Uterus (tissue), 4 donors: ENCODE results near the gene DKKL1. TPM values are rescaled to one million over a fixed set of nuclear protein-coding genes. Genes with fewer than 3 reads are reported as not detected.
"Not testable (repeated sequence)": the region's sequence is repeated elsewhere in the genome, so short reads cannot be mapped to it uniquely, and the experiment has no call there.

Experiments used
- DNase-seq, 2 donors: peaks; one replicate each; pipeline ENCODE4 v3.0.0-alpha.2; 2019 to 2020
- H3K27ac ChIP-seq, 2 donors: fragments of 200-600 bp; sonication (generic); 1 replicate in 1 of 2; 2 replicates in 1 of 2; pipeline ENCODE4 v1.5.1; 2016 to 2018
- H3K27me3 ChIP-seq, 2 donors: fragments of 200-600 bp; sonication (generic); one replicate each; pipeline ENCODE4 v1.5.1; 2018 to 2019; ENCODE audit warnings: control low read depth in 1 of 2
- H3K36me3 ChIP-seq, 2 donors: fragments of 200-600 bp; sonication (generic); one replicate each; pipeline ENCODE4 v1.5.1; 2019; ENCODE audit warnings: control low read depth in 1 of 2
- H3K4me1 ChIP-seq, 2 donors: fragments of 200-600 bp; sonication (generic); one replicate each; pipeline ENCODE4 v1.5.1; 2018 to 2019; ENCODE audit warnings: control low read depth in 1 of 2
- H3K4me3 ChIP-seq, 2 donors: fragments of 200-600 bp; sonication (generic); 1 replicate in 1 of 2; 2 replicates in 1 of 2; pipeline ENCODE4 v1.5.1; 2018 to 2019; ENCODE audit warnings: mild to moderate bottlenecking in 1 of 2
- H3K9me3 ChIP-seq, 2 donors: fragments of 200-600 bp; sonication (generic); one replicate each; pipeline ENCODE4 v1.5.1; 2019; ENCODE audit warnings: control low read depth in 1 of 2
- POLR2A ChIP-seq, 2 donors: fragments of 450-650 bp; IDR thresholded peaks; one replicate each; pipeline ENCODE4 v1.6.1; 2016; ENCODE audit warnings: antibody characterized with exemption in 2 of 2, mild to moderate bottlenecking in 1 of 2, moderate library complexity in 1 of 2
- intact Hi-C: fragments of 100-400 bp; cut with DNase I; formaldehyde crosslinking; loops from one replicate; pipeline ENCODE4 v1.15.1; 2023; ENCODE audit warnings: low total_unique reads
- total RNA-seq, 4 donors: library from RNA; depleted of rRNA in 3 of 4; stranded (reverse); fragments of >200 nt in 3 of 4; gene quantifications; one replicate each; pipeline versions ENCODE4 v1.1.0 to v1.2.4, GENCODE V29; 2014 to 2023
- TF ChIP-seq, protein P1 (sequence below), 4 experiments: fragments of 200-600 bp in 2 of 4; fragments of 450-650 bp in 2 of 4; sonication (generic) in 2 of 4; IDR thresholded peaks; one replicate each; pipeline ENCODE4 v1.5.1; 2016 to 2019; ENCODE audit warnings: antibody characterized with exemption in 4 of 4, mild to moderate bottlenecking in 2 of 4, moderate library complexity in 1 of 4
- donor health status: DM: yes; HTN: yes; CAD: no.

DKKL1 gene
- 1 to 10 TPM in 1 of 4 donors, not detected in 3; 1.3 TPM for total RNA-seq

DNA sequence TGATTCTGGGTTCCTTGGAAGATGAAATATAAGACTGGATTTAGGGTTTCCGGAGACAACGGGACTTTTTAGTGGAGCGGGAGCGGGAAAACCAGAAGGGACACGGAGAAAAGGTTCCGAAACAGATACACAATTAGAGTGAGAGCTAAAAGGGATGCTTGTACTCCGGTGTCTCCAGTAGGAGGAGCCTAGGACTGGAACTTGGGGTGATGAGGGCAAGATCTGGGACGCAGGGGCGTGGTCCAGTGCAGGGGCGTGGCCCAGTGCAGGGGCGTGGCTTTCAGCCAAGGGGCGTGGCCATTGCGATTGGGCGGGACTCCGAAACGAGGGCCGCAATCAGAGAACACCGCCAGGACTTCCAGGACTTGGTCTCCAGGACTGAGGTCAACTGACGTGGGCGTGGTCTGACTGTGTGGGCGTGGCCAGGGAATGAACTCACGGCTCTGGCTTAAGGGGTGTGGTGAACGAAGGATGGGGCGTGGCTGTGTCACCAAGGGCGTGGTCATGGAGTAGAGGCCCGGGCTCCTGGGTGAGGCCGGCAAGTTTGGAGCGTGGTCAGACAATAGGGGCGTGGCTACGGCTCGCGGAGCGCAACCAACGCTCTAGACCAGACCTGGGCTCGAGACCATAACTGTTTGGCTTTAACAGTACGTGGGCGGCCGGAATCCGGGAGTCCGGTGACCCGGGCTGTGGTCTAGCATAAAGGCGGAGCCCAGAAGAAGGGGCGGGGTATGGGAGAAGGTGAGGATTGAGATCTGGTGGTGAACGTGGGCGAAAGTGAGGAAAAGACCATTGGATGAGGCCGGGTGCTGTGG lies at the start of gene DKKL1:
TSS of gene DKKL1 (plus strand) at position 610 of the 815 bp plus-strand sequence. CDS start at position 732, 122 bp downstream.
- intact Hi-C loops = no loop called here
- peak within 1 kb of the TSS; percentile 74 to 96 for H3K4me3 ChIP-seq

DNA sequence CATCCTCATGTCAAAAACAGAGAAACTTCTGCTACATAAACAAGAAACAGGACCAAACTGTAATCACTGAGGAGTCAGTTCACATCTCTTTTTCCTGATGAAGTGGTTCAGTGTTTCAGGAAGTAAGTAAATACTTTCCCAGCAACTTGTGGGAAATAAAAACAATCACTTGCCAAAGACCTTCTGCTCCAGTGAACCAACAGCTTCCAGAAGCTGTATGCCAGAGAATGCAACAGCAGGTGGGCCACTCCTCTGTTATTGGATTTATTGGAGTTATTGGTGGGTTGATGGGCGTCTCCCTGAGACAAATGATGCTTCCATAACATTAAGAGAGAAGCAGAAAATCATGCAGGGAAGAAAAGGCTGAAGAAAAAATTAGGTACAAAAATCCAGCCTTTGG lies 48.6 kb upstream of the DKKL1 start:
- no peak overlapping the region for H3K27ac ChIP-seq
- no peak for TF ChIP-seq POLR2A (IDR thresholded peaks at IDR 0.05)
- TF ChIP-seq, protein P1, sequence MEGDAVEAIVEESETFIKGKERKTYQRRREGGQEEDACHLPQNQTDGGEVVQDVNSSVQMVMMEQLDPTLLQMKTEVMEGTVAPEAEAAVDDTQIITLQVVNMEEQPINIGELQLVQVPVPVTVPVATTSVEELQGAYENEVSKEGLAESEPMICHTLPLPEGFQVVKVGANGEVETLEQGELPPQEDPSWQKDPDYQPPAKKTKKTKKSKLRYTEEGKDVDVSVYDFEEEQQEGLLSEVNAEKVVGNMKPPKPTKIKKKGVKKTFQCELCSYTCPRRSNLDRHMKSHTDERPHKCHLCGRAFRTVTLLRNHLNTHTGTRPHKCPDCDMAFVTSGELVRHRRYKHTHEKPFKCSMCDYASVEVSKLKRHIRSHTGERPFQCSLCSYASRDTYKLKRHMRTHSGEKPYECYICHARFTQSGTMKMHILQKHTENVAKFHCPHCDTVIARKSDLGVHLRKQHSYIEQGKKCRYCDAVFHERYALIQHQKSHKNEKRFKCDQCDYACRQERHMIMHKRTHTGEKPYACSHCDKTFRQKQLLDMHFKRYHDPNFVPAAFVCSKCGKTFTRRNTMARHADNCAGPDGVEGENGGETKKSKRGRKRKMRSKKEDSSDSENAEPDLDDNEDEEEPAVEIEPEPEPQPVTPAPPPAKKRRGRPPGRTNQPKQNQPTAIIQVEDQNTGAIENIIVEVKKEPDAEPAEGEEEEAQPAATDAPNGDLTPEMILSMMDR (IDR thresholded peaks at IDR 0.05) = no peak
- H3K36me3 ChIP-seq = no peaks in the 10 kb centered on the region
- H3K4me3 ChIP-seq = no peak overlapping the region
- no peak for DNase-seq
- intact Hi-C loops = no loop called here
- H3K9me3 ChIP-seq = peaks cover 0 to 8% of the 10 kb centered on the region in 2 donors
- H3K27me3 ChIP-seq = no peaks in the 10 kb centered on the region
- no peaks in the 10 kb centered on the region for H3K4me1 ChIP-seq

More for the DNA sequence above, at the start of gene DKKL1:
- Histone ChIP-seq H3K36me3 (no peaks in the 10 kb centered on the region), H3K27ac (peak within 1 kb of the TSS; percentile 95 to 96), H3K27me3 (no peaks in the 10 kb centered on the region), H3K4me1 (no peaks in the 10 kb centered on the region), H3K9me3 (no peaks in the 10 kb centered on the region)
- TF ChIP-seq, protein P1 (IDR thresholded peaks at IDR 0.05) = peak; percentile 15 to 46 (median 35)
- TF ChIP-seq POLR2A (IDR thresholded peaks at IDR 0.05) = peak; percentile 79 to 85
- peak; percentile 100 for DNase-seq

DNA sequence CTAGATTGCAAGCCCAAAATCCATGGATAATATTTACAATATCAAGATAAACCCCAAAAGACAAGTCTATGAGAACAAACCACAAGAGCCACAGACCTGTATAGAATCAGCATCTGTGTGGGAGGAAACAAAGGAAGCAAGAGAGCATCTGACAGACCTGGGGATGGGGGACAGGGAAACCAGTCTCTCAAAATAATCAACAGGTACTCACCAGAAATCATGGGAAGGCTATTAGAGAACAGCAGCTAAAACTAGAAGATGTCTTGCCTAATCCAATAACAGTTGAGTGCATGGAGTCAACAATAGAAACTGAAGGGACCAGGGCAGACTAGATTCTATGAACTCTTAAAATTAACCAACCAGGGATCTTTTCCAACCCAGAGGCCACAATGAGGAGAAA lies 47.4 kb upstream of the DKKL1 start:
- intact Hi-C loops = no loop called here

DNA sequence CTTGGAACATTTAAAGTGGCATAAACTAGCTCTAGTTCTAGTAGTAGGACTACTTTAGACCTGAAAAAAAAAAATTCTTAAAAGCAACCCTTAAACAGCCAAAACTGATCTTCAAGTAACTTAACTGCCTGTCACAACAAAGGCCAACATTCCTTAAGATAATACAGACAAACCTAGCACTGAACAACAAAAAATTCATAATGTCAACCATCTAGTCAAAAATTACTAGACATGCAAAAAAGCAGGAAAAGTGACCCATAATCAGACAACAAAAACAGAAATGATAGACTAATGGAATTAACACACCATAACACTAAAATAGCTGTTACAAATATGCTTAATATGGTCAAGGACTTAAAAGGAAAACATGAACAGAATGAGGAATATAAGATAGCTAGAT lies 45.4 kb upstream of the DKKL1 start:
- TF ChIP-seq POLR2A (IDR thresholded peaks at IDR 0.05) = no peak
- Histone ChIP-seq H3K4me1 (no peaks in the 10 kb centered on the region), H3K36me3 (no peaks in the 10 kb centered on the region), H3K4me3 (no peak overlapping the region), H3K27ac (no peak overlapping the region), H3K27me3 (no peaks in the 10 kb centered on the region), H3K9me3 (peaks cover 0 to 18% of the 10 kb centered on the region in 2 donors)
- intact Hi-C loops = no loop called here
- DNase-seq = no peak

More for the DNA sequence above, 47.4 kb upstream of the DKKL1 start:
- no peak overlapping the region for H3K4me3 ChIP-seq
- TF ChIP-seq, protein P1 (IDR thresholded peaks at IDR 0.05) = no peak
- no peak for TF ChIP-seq POLR2A (IDR thresholded peaks at IDR 0.05)
- H3K9me3 ChIP-seq = peaks cover 0 to 17% of the 10 kb centered on the region in 2 donors
- no peaks in the 10 kb centered on the region for H3K27me3 ChIP-seq
- H3K36me3 ChIP-seq = no peaks in the 10 kb centered on the region
- no peaks in the 10 kb centered on the region for H3K4me1 ChIP-seq
- DNase-seq = no peak
- no peak overlapping the region for H3K27ac ChIP-seq

DNA sequence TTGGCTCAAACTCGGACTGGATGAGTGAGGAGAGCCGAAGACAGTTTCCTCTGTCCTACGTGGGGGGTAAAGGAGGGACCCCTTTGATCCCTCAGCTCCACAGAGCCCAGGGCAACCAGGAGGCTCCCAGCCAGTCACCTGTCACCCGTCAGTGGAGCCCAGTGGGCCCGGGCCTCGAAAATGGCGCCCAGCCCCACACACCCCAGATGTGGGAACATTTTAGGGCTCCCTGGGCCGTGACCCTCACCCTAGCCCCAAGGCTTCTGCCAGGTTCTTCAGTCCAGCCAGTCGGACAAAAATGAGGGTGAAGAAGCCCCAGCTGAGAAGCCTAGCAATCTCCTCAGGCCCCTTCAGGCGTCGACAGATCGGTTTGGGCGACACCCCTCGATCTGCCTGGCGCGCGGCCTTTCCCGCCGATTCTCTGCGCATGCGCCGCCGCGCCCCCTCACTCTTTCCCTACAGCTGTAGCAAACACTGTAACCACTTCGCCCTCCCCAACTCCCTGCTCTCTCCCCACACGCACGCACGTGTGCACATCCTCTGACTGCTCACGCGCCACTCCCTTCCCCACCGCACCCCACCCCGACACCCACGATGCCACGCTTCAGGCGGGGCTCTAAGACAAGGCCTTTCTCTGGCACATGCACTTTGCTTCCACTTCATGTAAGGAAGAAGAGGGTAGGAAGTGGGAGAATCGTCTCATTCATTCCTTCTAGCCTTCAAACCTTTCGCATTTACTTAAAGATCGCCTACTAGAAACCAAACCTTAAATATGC lies 38.7 kb upstream of the DKKL1 start, which contains the start of gene SLC6A16:
TSS of gene SLC6A16 (minus strand) at position 391 of the 776 bp plus-strand sequence. CDS start 13,844 bp downstream, outside the sequence.
- Histone ChIP-seq H3K27me3 (no peaks in the 10 kb centered on the region), H3K4me3 (no peak within 1 kb of the TSS), H3K4me1 (no peaks in the 10 kb centered on the region), H3K27ac (no peak within 1 kb of the TSS), H3K9me3 (peaks cover 0 to 11% of the 10 kb centered on the region in 2 donors), H3K36me3 (no peaks in the 10 kb centered on the region)
- DNase-seq = no peak
- intact Hi-C loops = no loop called here
- TF ChIP-seq POLR2A (IDR thresholded peaks at IDR 0.05) = no peak
- TF ChIP-seq, protein P1 (IDR thresholded peaks at IDR 0.05) = no peak

DNA sequence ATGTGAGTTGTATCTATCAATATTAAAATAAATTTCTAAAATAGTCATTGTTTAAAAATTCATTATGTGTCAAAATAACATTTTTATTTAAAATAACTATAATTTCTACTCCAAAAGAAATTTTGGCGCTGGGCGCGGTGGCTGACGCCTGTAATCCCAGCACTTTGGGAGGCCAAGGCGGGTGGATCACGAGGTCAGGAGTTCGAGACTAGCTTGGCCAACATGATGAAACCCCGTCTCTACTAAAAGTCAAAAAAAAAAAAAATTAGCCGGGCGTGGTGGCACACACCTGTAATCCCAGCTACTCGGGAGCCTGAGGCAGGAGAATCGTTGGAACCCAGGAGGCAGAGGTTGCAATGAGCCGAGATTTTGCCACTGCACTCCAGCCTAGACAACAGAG lies 37.9 kb upstream of the DKKL1 start:
- H3K36me3 ChIP-seq, DNase-seq, H3K27ac ChIP-seq, H3K27me3 ChIP-seq, intact Hi-C loops, H3K4me3 ChIP-seq, H3K9me3 ChIP-seq, H3K4me1 ChIP-seq: not testable (repeated sequence)
